Placental pericyte (primary cell): ENCODE measurements around the gene NUTM2G. TPM values are rescaled to one million over a fixed set of nuclear protein-coding genes. Genes with fewer than 3 reads are reported as not detected.

Source experiments
- total RNA-seq: library from RNA; depleted of rRNA; stranded (reverse); fragments of >200 nt; gene quantifications from 2 replicates; pipeline ENCODE4 v1.2.3, GENCODE V29; 2012

The NUTM2G gene
- not detected in 2 replicates for total RNA-seq

GRCh38 chr9:96928543-96928942, at the start of gene NUTM2G:
NUTM2G (plus strand) TSS chr9:96928843; CDS start chr9:96929025, 182 bp downstream.

Other genes with a start within 250 kb of the NUTM2G start
- 4.8 and 10.6 TPM in 2 replicates for gene ZNF510, start 150.8 kb upstream of the NUTM2G start, total RNA-seq
- 2.8 and 3.0 TPM in 2 replicates for gene ZNF782, start 74.3 kb upstream of the NUTM2G start, total RNA-seq
- gene CTSV, start 110.3 kb downstream of the NUTM2G start, total RNA-seq, result 0.44 TPM in 1 of 2 replicates, not detected in the other